Measurements from ENCODE around the gene TBX6.
A peak's percentile ranks its signal among the peaks of the same experiment; 100 is the strongest.

TBX6 gene

DNA sequence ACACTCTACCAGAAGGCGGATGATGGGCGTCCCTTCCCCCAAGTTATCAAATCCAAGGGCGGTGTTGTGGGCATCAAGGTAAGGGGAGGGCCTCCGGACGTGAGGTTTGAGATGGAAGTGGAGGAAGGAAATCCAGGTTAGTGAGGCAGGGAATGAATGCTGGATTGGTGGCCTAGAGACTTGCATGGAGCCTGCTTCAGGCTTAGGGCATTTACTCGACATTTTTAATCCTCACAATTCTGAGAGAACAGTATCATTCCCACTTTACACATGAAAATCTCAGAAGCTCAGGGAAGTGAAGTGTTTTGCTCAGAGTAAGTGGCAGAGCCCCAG lies 24.2 kb downstream of the TBX6 start:
- TF ChIP-seq, protein P1, sequence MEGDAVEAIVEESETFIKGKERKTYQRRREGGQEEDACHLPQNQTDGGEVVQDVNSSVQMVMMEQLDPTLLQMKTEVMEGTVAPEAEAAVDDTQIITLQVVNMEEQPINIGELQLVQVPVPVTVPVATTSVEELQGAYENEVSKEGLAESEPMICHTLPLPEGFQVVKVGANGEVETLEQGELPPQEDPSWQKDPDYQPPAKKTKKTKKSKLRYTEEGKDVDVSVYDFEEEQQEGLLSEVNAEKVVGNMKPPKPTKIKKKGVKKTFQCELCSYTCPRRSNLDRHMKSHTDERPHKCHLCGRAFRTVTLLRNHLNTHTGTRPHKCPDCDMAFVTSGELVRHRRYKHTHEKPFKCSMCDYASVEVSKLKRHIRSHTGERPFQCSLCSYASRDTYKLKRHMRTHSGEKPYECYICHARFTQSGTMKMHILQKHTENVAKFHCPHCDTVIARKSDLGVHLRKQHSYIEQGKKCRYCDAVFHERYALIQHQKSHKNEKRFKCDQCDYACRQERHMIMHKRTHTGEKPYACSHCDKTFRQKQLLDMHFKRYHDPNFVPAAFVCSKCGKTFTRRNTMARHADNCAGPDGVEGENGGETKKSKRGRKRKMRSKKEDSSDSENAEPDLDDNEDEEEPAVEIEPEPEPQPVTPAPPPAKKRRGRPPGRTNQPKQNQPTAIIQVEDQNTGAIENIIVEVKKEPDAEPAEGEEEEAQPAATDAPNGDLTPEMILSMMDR (IDR thresholded peaks at IDR 0.05; ENCODE audit: borderline replicate concordance, control extremely low read depth, extremely low read depth, insufficient read depth, missing control alignments) = no peak
- in situ Hi-C loops (cut with MboI; ENCODE audit: low sequenced_read_pairs, unreplicated experiment) = no loop called here
- no peak for DNase-seq (ENCODE audit: low spot score)

DNA sequence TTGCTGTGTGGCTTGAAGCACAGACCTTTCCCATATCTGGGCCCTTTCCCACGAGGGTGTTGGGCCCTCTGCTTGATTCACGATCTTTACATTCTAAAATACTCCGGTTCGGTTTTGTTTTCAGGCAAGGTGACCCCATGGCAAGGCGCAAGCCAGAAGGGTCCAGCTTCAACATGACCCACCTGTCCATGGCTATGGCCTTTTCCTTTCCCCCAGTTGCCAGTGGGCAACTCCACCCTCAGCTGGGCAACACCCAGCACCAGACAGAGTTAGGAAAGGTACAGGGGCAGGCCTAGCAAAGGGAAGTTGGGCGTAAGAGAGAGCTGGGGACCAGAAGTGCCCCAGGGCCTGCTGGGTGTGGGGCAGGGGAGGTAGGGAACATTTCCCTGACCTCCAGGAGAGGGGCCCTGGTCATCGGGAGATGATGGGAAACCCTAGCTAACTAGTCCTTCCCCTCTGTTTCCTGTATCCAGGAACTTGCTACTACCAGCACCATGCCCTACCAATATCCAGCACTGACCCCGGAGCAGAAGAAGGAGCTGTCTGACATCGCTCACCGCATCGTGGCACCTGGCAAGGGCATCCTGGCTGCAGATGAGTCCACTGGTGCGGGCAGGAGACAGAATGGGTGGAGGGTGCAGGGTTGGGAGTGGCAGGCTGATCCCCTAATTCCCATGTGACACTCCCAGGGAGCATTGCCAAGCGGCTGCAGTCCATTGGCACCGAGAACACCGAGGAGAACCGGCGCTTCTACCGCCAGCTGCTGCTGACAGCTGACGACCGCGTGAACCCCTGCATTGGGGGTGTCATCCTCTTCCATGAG lies 24.8 kb downstream of the TBX6 start:
- in situ Hi-C loops (cut with MboI; ENCODE audit: low sequenced_read_pairs, unreplicated experiment) = no loop called here
- no peak for DNase-seq (ENCODE audit: low spot score)
- TF ChIP-seq, protein P1 (IDR thresholded peaks at IDR 0.05; ENCODE audit: borderline replicate concordance, control extremely low read depth, extremely low read depth, insufficient read depth, missing control alignments) = no peak

DNA sequence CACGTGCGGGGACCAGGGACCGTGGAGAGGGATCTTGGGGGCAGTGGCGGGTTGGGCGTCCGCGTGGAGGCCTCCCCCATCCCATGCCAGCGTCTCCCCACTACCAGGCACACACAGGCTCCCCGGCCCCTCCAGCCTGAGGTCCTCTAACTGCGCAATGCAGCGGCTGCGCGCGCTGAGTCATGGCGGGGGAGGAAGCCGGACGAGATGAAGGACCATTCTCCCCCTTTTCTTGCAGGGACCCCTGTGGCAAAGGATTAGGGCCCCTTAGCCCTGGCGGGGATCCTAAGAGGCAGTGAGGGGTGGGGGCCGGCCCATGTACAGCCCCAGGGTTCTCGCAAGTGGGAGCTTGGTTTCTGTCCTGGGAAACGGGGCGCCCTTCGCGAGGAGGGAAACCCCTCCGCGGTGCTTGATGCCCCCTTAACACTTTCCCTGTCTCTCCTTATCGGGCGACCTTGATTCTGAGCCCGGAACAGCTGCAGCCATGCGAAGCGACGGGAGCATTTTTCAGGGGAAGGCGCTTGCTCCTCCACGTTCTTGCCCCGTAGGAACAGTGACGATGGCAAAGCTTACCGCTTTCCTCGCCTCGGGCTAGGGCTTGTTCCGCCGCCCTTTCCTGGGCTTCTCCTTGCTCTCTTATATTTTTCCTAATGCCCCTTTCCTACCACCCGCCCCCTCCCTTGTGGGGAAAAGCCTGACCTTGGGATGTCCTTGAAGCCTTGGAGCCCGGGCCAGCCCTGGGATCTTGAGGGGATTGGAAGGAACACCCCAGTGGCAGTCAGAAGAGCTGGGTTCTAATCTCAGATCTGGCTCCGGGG lies 25.6 kb downstream of the TBX6 start:
- no peak for DNase-seq (ENCODE audit: low spot score)
- in situ Hi-C loops (cut with MboI; ENCODE audit: low sequenced_read_pairs, unreplicated experiment) = no loop called here

DNA sequence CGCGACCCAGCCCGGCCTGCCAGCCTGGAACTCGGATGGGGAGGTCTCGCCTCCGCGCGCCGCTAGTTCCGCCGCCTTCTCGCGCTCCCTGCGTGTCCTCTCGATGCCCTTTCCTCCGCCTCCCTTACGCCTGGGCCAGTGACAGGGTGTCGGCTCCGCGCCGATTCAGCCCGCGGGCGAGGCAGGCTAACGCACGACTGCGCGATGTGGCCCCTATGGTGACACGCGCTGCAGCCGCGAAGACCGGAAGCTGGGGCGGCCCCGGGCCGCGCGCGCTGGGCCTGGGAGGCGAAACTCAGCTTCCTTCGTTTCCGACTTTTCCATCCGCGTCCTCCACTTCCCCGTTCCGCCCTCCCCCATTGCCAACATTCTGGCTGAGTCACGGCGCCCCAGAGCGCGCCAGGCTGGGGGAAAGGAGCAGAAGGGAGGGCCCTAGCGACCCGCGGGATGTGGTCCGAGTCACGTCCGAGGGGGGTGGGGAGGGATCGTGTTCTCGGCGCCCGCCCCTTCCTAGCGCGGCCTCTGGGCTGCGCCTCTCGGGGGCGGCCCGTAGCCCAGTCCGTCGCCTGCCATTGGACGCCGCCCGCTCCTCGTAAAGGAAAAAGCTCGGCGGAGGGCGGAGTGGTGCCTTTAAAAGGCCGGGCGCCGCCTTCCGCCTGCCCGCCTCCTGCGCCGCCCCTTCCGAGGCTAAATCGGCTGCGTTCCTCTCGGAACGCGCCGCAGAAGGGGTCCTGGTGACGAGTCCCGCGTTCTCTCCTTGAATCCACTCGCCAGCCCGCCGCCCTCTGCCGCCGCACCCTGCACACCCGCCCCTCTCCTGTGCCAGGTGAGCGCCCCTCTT lies 26.4 kb downstream of the TBX6 start, which contains the start of gene ALDOA:
TSS of gene ALDOA (plus strand) at position 659 of the 841 bp plus-strand sequence. CDS start 1,138 bp downstream, outside the sequence.
- in situ Hi-C loops (cut with MboI; ENCODE audit: low sequenced_read_pairs, unreplicated experiment) = no loop called here
- TF ChIP-seq, protein P1 (IDR thresholded peaks at IDR 0.05; ENCODE audit: borderline replicate concordance, control extremely low read depth, extremely low read depth, insufficient read depth, missing control alignments) = no peak
- DNase-seq (ENCODE audit: low spot score) = peak; percentile 97

More for the DNA sequence above, 25.6 kb downstream of the TBX6 start:
- TF ChIP-seq, protein P1 (IDR thresholded peaks at IDR 0.05; ENCODE audit: borderline replicate concordance, control extremely low read depth, extremely low read depth, insufficient read depth, missing control alignments) = no peak

DNA sequence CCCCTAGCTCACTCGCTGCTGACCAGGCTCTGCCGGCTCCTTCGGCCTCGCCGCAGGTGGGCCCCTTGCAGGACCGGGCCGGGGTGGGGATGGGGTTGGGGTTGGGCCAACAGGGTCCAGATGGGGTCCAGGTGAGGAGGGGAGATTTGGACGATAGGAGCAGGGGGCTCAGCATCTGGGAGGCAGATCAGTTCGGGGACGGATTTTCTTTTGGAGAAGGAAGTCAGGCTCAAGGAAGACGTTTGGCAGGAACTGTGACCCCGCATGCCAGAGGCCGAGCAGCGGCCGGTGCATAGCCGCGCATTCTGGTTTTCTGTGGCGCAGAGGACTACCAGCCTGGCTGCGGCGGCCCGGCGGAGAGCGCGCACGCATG lies 27.0 kb downstream of the TBX6 start:
- no peak for DNase-seq (ENCODE audit: low spot score)
- TF ChIP-seq, protein P1 (IDR thresholded peaks at IDR 0.05; ENCODE audit: borderline replicate concordance, control extremely low read depth, extremely low read depth, insufficient read depth, missing control alignments) = no peak
- in situ Hi-C loops (cut with MboI; ENCODE audit: low sequenced_read_pairs, unreplicated experiment) = no loop called here
